ENCODE data around the gene SLCO3A1.

Gene SLCO3A1

DNA sequence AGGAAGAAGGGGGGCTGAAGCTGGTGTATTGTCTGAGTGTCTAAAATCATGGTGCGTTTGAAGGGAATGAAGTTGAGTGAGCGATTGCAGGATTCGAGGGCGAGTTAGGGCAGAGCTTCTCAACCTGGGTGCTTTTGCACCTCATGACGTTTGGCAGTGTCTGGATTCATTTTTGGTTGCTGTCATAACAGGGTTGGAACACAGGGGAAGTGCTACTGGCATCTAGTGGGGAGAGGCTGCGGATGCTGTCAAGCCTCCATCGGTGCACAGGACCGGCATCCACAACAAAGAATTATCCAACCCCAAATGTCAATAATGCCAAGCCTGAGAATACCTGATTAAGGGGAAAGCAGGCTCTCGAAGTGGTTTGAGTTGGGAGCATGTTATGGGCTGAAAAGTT is 120.0 kb downstream of the SLCO3A1 start:
- no peak for DNase-seq

DNA sequence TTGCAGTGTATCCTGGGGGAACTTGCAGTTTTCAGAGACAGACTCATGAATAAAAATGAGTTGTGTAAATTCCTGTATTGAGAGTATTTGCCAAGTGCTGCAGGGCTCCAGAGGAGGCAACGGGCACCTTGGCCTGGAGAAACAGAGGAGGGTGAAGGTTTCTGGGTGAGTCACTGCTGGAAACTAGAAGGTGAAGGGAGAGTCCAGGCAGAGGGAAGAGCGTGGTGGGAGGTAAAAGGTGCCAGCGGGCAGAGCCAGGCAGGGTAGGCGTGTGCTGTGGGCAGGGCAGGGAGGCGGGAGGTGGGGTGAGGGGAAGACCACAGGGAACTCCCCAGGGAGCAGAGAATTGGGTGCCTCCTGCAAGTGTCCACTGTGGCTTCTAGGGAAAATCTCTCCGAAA is 120.8 kb downstream of the SLCO3A1 start:
- DNase-seq, result no peak

DNA sequence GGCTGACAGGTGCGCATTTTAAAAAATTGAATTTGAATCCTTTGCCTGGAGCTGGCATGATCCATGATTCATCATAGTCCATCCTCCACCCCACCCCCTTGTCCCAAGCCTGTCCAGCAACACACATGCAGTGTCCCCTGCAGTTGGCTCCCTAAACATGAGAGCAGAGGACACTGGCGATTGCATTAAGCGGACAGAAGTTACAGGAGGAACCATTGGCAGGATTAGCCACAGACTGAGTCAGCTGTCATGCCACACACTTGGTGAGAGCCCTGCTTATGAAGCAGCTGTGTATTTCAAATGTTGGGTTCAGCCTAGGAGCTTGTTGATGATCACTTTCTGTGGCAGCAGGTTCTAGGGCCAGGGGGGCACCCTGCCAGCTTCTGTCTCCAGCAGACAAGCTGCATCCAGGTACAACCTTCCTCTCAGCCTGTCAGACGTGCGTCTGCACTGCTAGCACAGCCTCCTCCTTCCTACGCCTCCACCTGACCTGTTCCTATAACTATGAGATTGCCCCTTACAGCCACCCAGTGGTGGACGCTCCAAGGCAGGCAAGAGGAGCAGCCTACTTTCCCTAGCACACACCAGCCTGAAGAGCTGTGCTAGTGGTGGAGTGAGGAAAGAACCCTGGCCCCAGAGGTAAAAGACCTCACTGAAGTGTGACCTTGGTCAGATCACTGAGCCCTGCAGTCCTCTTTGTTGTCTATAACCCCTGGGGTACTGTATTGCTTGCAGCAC is 121.9 kb downstream of the SLCO3A1 start:
- DNase-seq, result no peak

DNA sequence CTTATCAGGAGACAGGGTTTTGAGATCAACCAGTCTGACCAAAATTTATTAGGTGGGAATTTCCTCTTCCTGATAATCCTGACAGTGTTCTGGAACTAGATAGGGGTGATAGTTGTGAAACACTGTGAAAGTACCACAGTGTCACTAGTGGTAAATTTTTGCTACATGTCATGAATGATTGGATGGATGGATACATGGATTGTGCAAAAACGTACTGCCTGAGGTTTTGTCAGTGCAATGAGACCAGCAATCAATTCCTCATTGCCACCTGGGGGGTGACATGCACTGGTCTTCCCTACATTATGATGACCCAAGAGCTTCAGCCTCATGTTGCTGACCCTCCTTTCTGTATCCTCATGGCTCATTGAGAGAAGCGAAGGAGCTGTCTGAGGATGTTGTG is 123.5 kb downstream of the SLCO3A1 start:
- no peak for DNase-seq

DNA sequence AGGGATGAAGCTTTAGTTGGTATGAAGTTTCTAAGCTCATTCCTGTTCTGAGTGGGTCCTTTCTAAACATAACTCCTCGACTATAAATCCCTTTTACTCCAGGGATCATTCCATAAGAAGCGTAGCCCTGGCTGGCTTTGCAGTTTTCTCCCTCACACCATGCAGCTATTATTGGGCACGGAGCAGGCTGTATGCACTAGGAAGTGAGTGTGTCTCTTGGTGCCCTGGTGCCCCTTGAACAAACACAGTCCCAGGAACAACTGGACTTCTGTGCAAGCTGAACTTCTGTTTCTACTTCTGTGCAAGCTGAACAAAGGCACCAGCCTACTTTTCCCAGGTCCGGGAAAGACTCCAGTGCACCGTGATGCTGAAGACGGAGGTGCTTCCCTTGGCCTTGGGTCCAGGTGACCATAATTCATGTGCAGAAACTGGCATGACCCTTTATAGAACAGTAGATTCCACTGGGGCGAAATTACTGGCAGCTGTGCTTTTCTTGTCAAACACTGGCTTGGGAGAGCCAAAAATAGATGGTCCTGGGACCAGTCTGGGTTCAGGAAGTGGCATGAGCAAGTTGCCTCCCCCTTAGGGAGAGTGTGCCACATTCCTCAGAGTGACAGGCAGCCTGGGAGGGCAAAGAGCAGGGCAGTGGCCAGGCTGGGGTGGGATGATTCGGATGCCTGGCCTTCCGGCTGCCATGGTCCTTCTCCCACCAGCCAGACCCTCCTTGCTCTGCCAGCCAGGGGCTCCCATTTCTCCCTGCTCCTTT is 127.2 kb downstream of the SLCO3A1 start:
- no peak for DNase-seq

DNA sequence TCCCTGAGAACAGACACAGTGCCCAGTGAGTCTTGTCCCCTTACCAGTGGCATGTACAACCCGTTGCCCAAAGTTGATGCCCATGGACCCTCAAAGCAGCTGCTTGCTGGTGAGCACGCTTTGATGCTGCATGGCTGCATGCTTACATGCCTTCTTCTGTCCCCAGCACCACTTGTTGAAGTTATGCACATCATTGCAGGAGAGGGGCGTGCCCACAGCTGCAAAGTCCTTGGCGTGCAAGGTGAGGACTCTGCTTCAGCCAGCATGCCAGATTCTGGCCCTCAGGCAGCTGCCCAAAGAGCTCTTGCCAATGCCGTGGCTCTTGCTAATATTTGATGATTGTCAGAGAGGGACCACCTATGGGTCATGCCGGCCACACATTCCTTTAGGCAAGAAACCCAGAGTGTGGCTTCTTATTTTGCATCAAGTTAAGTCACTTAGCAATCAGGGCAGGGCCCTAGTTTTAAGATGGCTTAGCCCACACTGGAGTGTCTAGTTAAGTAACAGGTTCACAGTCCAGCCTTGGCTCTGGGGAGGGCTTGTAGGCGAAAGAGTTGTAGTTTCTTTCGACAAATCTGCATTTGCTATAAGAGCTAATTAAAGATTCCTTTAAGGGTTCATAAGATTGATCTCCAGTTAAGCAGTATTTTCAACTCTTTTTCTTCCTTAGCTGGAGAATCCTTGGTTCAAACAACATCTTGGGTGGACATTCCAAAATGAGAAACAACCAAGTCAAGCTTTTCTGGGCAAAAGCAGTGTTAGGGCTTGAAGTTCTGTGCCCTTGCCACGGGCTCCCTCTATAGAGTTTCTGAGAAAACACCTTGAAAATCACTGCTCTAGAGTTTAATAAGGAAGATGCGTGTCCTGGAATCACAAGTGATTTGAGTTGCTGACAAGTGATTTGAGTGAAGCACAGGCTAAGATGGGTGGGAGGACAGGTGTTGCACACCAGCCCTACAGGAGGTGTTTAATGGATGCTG is 128.6 kb downstream of the SLCO3A1 start:
- no peak for DNase-seq

DNA sequence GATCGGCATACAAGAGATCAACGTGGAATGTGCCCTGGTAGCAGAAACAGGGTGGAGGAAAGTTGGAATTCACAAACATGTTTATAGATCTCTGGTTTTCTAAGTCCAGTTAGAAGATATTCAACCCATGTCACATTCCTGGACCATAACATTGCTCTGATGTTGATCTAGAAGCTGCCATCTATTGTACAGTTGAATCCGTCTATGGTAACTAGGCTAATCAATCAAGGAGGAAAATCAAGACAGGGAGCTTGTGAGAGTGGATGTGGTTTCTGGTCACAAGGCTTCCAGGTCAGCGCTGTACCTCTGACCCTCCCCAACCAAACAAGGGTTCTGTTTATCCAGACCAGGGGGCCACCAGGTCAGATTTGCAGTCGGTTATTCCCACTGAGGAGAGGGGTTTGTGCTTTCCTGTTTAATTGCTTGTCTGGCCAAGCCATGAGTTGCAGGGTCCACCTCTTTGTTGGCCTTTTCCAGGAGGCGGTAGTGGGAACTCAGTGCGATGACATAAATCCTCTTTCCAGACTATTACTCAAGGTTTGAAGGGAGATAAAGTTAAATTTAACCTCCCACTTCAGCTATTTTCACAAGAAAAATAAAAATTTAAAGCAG is 130.3 kb downstream of the SLCO3A1 start:
- DNase-seq, result no peak

DNA sequence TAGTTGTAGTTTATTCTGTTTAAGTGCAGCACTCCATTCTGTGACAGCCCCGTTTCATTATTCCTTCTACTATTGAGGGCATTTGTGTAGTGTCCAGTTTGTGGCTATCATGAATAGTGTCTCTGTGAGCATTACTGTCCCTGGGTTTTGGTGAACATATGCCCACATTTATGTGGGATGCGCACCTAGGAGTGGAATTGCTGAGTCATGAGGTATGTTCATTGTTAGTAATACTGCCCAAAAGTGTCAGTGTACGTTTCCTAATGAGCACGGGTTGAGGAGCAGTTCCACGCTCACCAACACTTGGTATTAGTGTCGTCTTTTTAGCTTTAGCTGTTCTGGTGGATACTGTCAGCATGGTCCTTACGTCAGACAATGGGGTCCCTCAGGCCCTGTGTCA is 131.8 kb downstream of the SLCO3A1 start:
- no peak for DNase-seq

DNA sequence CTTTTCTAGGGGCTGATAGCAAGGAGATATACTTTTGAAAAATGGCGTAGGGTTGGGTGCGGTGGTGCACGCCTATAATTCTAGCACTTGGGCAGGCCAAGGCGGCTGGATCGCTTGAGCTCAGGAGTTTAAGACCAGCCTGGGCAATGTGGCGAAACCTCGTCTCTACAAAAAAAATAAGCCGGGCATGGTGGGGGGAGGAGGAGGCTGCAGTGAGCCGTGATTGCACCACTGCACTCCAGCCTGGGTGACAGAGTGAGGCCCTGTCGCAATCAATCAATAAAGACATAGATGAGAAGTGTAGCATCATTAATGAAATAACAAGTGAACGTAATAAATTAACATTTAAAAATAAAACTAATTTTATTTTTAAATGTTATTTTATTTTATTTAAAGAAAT is 134.6 kb downstream of the SLCO3A1 start:
- DNase-seq, result no peak

DNA sequence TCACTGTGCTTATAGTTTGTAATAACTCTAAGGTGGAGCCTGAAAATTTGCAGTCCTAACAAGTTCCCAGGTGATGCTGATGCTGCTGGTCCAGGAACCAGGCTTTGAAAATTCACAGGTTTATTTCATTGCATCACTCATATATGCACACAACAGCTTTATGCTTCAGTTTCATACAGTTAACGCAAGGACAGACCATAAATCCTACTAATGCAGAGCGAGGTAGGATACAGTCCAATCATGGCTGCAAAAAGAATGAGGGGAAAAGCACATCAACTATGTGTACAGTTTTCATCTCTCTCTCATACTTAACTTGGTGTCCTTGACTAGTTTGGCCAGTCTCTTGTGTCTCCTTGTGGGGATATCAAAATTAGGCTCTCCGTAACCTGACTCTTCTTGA is 135.1 kb downstream of the SLCO3A1 start:
- no peak for DNase-seq

DNA sequence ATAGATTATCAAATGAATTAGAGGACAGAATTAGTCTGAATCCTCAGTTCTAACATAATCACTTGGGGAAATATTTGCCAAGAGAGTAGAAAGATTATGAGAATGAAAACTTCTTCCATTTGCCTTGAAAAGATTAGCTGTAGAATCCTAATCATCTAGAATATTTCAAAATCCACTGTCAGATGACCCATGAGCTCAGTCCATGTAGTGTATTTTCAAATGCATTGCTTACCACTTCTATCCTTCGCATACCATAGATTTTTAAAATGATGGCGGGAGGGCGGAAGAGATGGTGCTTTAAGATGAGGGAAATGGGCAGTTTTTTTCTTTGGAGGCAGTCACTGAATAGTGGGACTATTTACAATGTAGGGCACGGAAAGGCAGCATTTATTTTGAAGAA is 136.3 kb downstream of the SLCO3A1 start:
- no peak for DNase-seq

DNA sequence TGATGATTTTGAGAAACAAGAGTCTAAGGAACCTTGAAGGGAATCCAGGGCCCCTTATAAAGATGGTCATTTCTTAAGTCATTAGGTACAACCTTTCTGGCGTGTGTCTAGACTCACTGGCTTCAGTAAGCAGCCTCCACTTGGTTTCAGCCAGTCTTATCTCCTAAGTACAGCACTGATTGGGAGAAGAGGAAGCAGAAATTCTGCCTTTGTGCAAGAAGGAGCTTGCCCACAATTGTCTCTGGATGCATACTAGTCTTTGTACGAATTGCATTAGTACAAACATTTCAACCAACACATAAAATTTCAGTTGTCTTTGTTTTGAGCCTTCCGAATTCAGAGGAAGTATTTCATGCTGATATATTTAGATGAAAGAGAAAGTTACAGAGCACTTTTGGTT is 139.4 kb downstream of the SLCO3A1 start:
- no peak for DNase-seq

DNA sequence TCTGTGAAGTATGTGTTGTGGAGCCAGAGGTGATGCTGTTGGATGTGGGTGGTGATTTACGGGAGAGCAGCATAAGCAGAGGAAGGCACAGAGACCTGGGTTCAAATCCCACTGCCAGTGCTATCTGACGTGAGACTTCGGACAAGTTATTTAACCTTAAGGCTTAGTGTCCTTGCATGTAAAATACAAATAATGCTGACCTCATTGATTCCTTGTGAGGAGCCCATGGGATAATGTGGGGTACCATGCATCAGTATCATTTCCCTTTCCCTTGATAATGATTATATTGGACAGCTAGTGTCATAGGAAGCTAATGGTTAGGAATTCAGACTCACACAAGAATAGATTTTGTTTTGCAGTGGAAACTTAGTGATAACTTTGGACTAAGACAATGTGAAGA is 141.6 kb downstream of the SLCO3A1 start:
- DNase-seq, result no peak

DNA sequence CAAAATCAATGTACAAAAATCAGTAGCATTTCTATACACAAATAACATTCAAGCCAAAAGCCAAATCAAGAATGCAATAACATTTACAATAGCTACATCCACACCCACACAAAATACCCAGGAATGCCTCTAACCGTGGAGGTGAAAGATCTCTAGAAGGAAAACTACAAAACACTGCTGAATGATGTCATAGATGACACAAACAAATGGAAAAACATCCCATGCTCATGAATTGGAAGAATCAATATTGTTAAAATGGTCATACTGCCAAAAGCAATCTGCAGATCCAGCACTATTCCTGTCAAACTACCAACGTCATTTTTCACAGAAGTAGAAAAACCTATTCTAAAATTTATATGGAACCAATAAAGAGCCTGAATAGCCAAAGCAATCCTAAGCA is 143.7 kb downstream of the SLCO3A1 start:
- no peak for DNase-seq

DNA sequence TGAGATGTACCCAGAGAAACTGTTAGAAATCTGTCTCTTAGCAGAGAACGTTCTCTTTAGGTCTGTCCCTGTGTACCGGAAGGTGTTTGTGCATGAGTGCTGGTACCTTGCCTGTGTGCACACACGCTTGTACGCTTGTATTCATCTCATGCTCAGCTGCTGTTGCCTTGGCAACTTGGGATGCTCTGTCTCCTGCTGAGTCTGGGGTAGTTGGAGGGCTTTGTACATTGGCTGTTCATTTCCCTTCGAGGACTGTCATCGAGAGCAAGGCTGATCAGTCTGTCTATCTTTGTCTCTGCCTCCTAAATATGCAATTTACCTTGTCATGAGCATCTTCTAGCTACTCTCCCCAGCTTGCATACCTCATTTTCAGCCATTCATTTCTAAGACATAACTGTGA is 147.2 kb downstream of the SLCO3A1 start:
- no peak for DNase-seq

DNA sequence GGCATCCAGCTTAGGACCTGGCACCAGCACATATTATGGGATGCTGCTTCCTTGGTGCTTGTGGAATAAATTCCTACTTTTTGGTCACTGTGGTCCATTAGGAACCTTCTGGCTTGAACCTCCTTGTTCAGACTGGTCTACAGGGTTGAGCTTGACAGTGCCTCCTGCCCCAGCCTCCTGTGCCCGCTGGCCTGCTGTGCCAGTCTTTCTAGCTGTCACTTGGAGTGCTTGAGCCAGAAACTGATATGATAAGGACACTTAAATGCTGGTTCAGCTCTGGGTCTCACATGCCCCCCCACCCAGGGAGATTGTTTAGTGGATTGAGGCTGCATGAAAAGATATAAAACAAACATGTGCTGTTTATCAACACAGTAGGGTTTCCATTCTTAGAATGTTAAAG is 147.8 kb downstream of the SLCO3A1 start:
- DNase-seq, result no peak

DNA sequence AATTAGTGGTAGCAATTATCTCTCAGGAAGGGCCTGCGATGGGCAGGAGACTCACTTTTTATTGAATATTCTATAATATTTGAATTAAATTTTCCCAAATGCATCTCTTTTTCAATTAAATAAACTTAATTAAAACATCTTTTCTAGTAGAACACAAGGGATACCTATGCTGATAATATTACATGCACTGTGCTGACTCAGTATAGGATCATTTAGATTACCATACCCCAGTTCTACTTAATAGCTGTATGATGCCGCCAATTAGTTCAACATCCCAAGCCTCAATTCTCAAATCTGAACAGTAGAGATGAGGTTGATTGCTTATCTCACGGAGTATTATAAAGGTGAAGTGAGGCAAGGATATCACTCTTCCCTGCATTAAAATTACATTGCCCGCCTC is 149.2 kb downstream of the SLCO3A1 start:
- no peak for DNase-seq

DNA sequence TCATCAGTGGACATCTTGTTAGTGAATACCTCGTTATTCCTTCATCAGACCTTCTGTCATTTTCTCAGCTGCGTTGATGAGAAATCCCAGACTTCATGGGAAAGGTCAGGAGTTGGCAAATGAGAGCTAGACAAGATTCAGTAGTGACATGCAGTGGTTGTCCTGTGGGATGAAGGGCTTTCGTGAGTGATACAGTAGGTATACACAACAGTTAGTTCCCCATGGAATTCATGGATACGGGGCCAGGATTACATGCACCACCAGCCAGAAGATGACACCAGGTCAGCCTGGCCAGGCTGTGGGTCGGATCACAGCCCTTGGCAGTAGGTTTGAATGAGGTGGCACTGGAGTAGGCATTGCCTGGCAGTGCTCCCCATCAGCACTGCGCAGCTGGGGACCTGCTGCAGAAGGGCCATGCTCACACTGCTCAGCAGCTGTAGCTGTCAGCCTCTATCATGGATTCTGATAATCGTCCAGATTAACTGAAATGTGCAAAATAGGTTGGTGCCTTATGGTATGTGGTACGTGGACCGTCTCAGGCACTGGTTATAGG is 150.1 kb downstream of the SLCO3A1 start:
- DNase-seq, result no peak

DNA sequence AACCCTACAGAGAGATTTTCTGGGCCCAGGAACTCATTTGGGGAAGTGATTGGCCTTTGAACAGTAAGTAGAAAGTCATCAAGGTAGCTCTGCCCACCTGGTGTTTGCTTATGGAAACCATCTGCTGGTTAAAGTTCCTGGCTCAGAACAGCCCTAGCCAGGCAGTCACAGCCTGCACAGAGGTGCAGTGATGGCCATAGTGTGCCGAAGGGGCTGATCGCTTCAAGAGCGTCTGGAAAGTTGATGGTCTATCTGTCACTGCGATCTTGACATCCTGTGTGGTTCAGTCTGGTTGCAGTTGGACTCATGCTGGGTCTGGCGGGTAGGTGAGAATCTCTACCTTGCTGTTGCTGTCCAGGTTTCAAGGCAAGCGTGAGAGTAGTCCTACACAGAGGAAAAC is 151.6 kb downstream of the SLCO3A1 start:
- no peak for DNase-seq

DNA sequence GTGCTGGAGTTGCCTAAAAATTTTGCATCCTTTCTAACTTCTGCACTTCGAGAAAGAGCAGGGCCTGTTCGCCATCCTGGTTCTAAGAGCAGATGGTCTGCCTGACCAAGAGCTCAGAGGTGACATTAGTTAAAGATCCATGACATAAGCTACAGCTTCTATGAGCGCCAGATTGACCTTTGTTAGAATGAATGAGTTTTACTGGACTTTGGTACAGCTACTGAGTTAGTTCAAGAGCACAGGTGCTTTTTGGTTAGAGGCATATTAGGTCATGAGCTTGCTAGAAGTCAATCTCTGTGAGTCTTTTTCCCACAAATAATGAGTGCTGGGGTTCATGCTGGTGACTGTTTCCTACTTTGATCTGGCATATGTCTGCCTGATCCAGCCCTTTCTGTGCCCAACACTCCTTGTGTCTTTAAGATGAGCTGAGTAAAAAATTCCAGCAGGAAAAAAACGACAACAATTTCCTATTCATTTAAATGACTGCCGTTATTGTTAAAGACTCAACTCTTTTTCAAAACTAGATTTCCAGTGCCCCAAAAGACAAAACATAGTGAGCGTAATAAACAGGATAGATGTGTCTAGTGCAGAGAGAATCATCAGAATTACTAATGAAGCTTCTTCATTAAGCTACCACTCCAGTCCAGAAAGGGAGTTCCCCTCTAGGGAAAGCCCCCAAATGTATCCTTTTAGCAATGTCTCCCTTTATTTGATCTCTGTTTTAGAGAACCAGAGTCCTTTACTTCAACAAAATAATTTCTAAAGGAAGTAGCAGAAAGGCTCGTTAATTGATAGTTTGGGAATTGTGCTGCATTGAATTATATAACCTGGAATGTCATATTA is 152.9 kb downstream of the SLCO3A1 start:
- no peak for DNase-seq

DNA sequence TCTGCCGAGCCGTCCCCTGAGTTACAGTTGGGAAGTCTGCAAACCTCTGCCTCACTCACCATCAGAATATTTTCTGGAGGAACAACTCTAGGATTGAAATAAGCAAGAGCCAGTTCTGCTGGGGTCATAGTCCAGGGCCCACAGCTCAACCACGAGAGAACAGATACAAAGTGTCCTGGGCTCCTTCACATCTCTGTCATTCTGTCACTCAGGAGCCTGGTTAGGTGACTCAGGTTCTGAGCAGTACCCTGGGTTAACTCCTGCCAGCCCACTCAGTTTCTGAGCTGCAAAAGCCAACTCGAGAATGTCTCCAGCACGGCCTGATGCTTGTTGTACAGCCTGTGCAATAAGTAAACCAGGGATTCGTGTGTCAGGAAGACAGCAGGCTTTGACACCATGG is 155.7 kb downstream of the SLCO3A1 start:
- no peak for DNase-seq
